Smooth muscle cell (in vitro differentiated cells): Measurements from ENCODE around the gene NUP98. TPM values are rescaled to one million over a fixed set of nuclear protein-coding genes. Genes with fewer than 3 reads are reported as not detected.

Experiments
- DNase-seq: peaks from one replicate; lab custom pipeline; 2025; ENCODE audit not compliant: unreplicated experiment; lab: John Stamatoyannopoulos, UW
- H2AFZ ChIP-seq: fragments of 200-600 bp; sonication (generic); 2 replicates; pipeline ENCODE4 v1.6.0; 2016; ENCODE audit warnings: antibody characterized with exemption, low read depth, mild to moderate bottlenecking
- H3F3A ChIP-seq: fragments of 200-600 bp; sonication (generic); 2 replicates; pipeline ENCODE4 v1.6.0; 2017; ENCODE audit warnings: antibody characterized with exemption, low read depth
- H3K27ac ChIP-seq: fragments of 200-600 bp; sonication (generic); 2 replicates; pipeline ENCODE4 v1.5.1; 2016; ENCODE audit warnings: low read depth, mild to moderate bottlenecking
- H3K27me3 ChIP-seq: fragments of 200-600 bp; sonication (generic); 2 replicates; pipeline ENCODE4 v1.6.1; 2016; ENCODE audit warnings: low read depth, mild to moderate bottlenecking
- H3K36me3 ChIP-seq: fragments of 200-600 bp; sonication (generic); 2 replicates; pipeline ENCODE4 v1.5.1; 2016; ENCODE audit warnings: low read depth
- H3K4me1 ChIP-seq: fragments of 200-600 bp; sonication (generic); 2 replicates; pipeline ENCODE4 v1.5.1; 2016; ENCODE audit warnings: low read depth
- H3K4me2 ChIP-seq: fragments of 200-600 bp; sonication (generic); 2 replicates; pipeline ENCODE4 v1.6.0; 2016; ENCODE audit warnings: mild to moderate bottlenecking
- H3K4me3 ChIP-seq: fragments of 200-600 bp; sonication (generic); 2 replicates; pipeline ENCODE4 v1.5.1; 2016; ENCODE audit warnings: mild to moderate bottlenecking
- H3K79me2 ChIP-seq: fragments of 200-600 bp; sonication (generic); 2 replicates; pipeline ENCODE4 v1.6.0; 2016; ENCODE audit warnings: low read depth, mild to moderate bottlenecking
- H3K9ac ChIP-seq: fragments of 200-600 bp; sonication (generic); 2 replicates; pipeline ENCODE4 v1.6.0; 2016; ENCODE audit warnings: low read depth
- H3K9me3 ChIP-seq: fragments of 200-600 bp; sonication (generic); replicated peaks from 2 replicates; pipeline ENCODE4 v1.5.1; 2016; ENCODE audit warnings: low read depth
- H4K20me1 ChIP-seq: fragments of 200-600 bp; sonication (generic); 2 replicates; pipeline ENCODE4 v1.6.0; 2016; ENCODE audit warnings: low read depth
- WGBS: methylation state at CpG from one replicate; pipeline ENCODE4 v1.1.7; 2016; ENCODE audit warnings: low lambda C conversion rate; 5-methylcytosine and 5-hydroxymethylcytosine counted together
- polyA plus RNA-seq: library from polyadenylated mRNA; unstranded; fragments of >200 nt; fragmentation: Nextera tagmentation; extraction: Ambion mirVana; gene quantifications from 2 replicates; pipeline ENCODE4 v1.2.1, GENCODE V29; 2016
- total RNA-seq: library from RNA; depleted of rRNA; stranded (reverse); fragments of >200 nt; gene quantifications from 2 replicates; pipeline ENCODE4 v1.2.3, GENCODE V29; 2014
- TF ChIP-seq, protein P1 (sequence below): fragments of 200-600 bp; sonication (generic); IDR thresholded peaks from 2 replicates; pipeline ENCODE4 v1.5.1; 2017; ENCODE audit warnings: borderline replicate concordance, mild to moderate bottlenecking, antibody characterized with exemption; ENCODE audit not compliant: insufficient read depth, poor library complexity, severe bottlenecking

The NUP98 gene
- total and polyA plus RNA-seq, 2 experiments from 2014 or later: 19.6 to 84.0 TPM

DNA sequence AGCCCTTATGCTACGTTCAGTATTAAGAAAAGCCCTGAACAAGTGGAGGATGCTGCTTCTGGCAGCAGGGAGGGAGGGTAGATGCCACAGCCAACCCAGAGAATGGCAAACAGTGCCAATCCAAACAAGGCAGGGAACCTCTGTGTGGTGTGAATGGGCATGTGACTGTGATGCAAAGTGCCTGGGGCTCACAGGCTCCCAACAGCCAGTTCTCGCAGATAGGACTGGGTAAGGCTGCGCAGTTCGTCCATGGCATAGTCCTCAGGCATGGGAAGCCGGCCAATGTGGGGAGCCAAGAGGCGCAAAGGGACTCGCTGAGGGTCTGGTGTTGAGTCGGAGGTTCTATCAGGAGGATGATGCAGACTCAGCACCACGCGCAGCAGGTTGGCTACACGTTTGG lies 121.4 kb downstream of the NUP98 start:
- Histone ChIP-seq H2AFZ (no peak overlapping the region), H3K4me2 (no peak overlapping the region), H3K79me2 (no peaks in the 10 kb centered on the region), H3F3A (no peaks in the 10 kb centered on the region), H3K9ac (no peak overlapping the region), H3K27me3 (no peaks in the 10 kb centered on the region), H3K9me3 (no peaks in the 10 kb centered on the region), H3K36me3 (peaks cover 21% of the 10 kb centered on the region), H4K20me1 (no peaks in the 10 kb centered on the region), H3K27ac (no peak overlapping the region), H3K4me1 (no peaks in the 10 kb centered on the region), H3K4me3 (no peak overlapping the region)
- DNase-seq: no peak
- 97% methylated on average over 11 of the region's 11 CpGs for WGBS
- TF ChIP-seq, protein P1, sequence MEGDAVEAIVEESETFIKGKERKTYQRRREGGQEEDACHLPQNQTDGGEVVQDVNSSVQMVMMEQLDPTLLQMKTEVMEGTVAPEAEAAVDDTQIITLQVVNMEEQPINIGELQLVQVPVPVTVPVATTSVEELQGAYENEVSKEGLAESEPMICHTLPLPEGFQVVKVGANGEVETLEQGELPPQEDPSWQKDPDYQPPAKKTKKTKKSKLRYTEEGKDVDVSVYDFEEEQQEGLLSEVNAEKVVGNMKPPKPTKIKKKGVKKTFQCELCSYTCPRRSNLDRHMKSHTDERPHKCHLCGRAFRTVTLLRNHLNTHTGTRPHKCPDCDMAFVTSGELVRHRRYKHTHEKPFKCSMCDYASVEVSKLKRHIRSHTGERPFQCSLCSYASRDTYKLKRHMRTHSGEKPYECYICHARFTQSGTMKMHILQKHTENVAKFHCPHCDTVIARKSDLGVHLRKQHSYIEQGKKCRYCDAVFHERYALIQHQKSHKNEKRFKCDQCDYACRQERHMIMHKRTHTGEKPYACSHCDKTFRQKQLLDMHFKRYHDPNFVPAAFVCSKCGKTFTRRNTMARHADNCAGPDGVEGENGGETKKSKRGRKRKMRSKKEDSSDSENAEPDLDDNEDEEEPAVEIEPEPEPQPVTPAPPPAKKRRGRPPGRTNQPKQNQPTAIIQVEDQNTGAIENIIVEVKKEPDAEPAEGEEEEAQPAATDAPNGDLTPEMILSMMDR: no peak

DNA sequence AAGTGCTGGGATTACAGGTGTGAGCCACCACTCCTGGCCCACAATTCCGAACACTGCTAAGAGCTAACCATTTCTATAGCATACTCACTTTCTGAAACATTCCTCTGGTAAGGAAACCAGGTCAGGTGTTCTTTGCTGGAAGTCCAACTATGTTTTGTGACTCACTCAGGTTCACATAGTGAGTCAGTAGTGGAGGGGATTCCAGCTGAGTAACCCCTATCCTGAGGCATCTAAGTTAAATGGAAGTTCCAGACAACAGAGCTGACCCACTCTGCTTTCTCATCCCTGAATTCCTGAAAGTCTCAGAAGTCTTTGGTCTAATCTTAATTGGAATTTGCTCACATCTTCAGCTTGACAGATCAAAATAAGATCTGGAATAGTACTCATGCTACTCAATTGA lies 123.2 kb downstream of the NUP98 start:
- Histone ChIP-seq H3K4me2 (no peak overlapping the region), H3K4me1 (no peaks in the 10 kb centered on the region), H3K9me3 (no peaks in the 10 kb centered on the region), H3K4me3 (no peak overlapping the region), H4K20me1 (no peaks in the 10 kb centered on the region), H3K36me3 (peaks cover 15% of the 10 kb centered on the region), H3K27me3 (no peaks in the 10 kb centered on the region), H3F3A (no peaks in the 10 kb centered on the region), H2AFZ (no peak overlapping the region), H3K9ac (no peak overlapping the region), H3K79me2 (no peaks in the 10 kb centered on the region), H3K27ac (peak overlapping the region; percentile 72)
- 77% methylated on average over 1 of the region's 1 CpG for WGBS
- TF ChIP-seq, protein P1: no peak
- no peak for DNase-seq

DNA sequence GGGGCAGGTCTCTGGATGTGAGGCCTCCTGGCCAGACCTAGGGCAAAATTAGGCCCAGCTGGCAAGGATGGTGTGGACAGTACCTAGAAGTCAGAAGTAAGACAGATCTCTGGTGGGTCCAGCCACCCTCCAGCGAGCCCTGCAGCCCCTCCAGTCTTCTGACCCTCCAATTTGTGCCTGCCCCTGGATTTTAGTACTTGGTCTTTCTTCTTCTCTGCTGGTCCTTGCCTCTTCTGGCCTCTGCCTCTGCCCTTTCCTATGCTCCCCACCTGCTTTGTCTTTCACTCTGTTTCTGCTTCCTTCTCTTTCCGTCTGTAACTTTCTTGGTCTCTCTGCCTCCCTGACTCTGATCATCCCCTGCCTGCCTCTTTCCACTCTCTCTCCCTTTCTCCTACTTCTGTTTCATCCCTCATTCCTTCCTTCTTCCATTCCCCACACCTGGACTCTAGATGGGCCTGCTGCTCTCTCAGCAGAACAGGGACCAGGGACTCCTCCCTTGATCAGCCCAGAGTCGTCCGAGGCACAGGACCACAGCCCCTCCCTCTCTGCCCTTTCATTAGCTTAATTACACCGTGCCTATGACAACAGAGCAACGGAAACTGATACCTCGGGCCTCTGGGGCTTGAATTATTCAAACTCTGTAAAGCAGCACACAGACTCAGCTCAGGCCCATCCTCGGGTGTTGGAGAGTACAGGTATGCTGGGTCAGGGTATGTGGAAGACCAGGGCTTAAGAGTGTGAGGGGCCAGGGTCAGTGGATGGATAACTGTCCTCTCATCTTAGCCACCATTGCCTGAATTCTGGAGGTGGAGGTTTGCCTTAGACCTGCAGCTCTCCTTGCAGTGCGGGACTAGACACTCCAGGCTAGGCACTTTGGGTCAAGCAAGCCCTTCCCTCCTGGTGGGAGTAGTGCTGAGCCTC lies 125.8 kb downstream of the NUP98 start, which contains the start of gene CHRNA10:
Gene CHRNA10, minus strand, starts transcription at position 51 of the 921 bp plus-strand sequence. CDS start 72 bp downstream, outside the sequence.
- H3K4me2 ChIP-seq: no peak within 1 kb of the TSS
- H4K20me1 ChIP-seq: no peaks in the 10 kb centered on the region
- H3K4me1 ChIP-seq: no peaks in the 10 kb centered on the region
- H3K4me3 ChIP-seq: no peak within 1 kb of the TSS
- WGBS: 79% methylated on average over 9 of the region's 9 CpGs
- TF ChIP-seq, protein P1: no peak
- no peak within 1 kb of the TSS for H2AFZ ChIP-seq
- H3K9ac ChIP-seq: no peak within 1 kb of the TSS
- no peaks in the 10 kb centered on the region for H3F3A ChIP-seq
- H3K79me2 ChIP-seq: no peaks in the 10 kb centered on the region
- no peaks in the 10 kb centered on the region for H3K27me3 ChIP-seq
- no peaks in the 10 kb centered on the region for H3K9me3 ChIP-seq
- H3K27ac ChIP-seq: no peak within 1 kb of the TSS
- no peak for DNase-seq
- H3K36me3 ChIP-seq: peaks cover 4% of the 10 kb centered on the region
